Muscle layer of duodenum (tissue), 2 donors: ENCODE measurements around the gene TTLL5.

Source experiments
- H3K27ac ChIP-seq: one replicate; pipeline ENCODE4 v1.7.0; 2013; ENCODE audit warnings: mild to moderate bottlenecking, low read length
- H3K27me3 ChIP-seq: one replicate; pipeline ENCODE4 v1.7.0; 2013; ENCODE audit warnings: low read depth, mild to moderate bottlenecking, control low read depth, low read length
- H3K36me3 ChIP-seq, 2 donors: one replicate each; pipeline ENCODE4 v1.7.0; 2013; ENCODE audit warnings: low read length in 2 of 2, control low read depth in 1 of 2, mild to moderate bottlenecking in 1 of 2; ENCODE audit not compliant: insufficient read depth in 2 of 2, control insufficient read depth in 1 of 2
- H3K4me1 ChIP-seq, 2 donors: one replicate each; pipeline ENCODE4 v1.7.0; 2013; ENCODE audit warnings: low read length in 2 of 2, mild to moderate bottlenecking in 2 of 2, control low read depth in 1 of 2, moderate library complexity in 1 of 2; ENCODE audit not compliant: insufficient read depth in 2 of 2, control insufficient read depth in 1 of 2
- H3K4me3 ChIP-seq, 2 donors: one replicate each; pipeline ENCODE4 v1.7.0; 2013; ENCODE audit warnings: low read length in 2 of 2, low read depth in 1 of 2, mild to moderate bottlenecking in 1 of 2
- H3K9me3 ChIP-seq, 2 donors: one replicate each; pipeline ENCODE4 v1.7.0; 2013; ENCODE audit warnings: low read length in 2 of 2, control low read depth in 1 of 2, mild to moderate bottlenecking in 1 of 2; ENCODE audit not compliant: control insufficient read depth in 1 of 2
- donor health status: healthy.

Gene TTLL5

DNA sequence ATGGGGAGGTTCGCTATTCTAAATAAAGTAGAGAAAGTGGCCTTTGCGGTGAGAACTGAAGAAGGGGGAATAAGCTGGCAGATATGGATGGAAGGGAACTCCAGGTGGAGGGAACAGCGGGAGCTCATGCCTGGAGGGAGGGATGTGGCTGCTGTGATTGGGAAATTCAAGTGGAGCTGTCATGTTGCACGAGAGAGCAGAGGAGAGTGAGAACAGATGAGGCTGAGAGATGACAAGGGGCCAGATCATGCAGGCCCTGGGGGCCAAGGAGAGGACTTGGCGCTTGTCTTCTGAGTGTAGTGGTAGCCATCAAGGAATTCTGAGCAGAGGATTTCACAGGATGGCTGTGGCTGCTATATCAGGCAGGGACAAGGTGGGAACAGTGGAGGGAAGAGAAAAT is 285.7 kb downstream of the TTLL5 start:
- no peaks in the 10 kb centered on the region for H3K36me3 ChIP-seq
- no peak overlapping the region for H3K4me3 ChIP-seq
- H3K27ac ChIP-seq: no peak overlapping the region
- no peaks in the 10 kb centered on the region for H3K27me3 ChIP-seq
- H3K4me1 ChIP-seq: no peaks in the 10 kb centered on the region
- no peaks in the 10 kb centered on the region for H3K9me3 ChIP-seq

DNA sequence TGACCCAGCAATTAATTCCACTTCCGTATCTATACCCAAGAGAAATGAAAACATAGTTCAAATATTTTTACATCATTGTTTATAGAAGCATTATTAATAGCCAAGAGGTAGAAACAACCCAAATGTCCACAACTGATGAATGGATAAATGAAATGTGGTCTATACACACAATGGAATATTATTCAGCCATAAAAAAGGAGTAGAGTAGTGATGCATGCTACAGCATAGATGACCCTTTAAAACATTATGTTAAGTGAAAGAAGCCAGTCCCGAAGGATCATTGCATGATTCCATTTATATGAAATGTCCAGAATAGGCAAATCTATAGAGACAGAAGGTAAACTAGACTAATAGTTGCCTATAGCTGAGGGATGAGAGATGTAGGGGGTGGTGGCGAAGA is 291.4 kb downstream of the TTLL5 start:
- no peaks in the 10 kb centered on the region for H3K27me3 ChIP-seq
- no peaks in the 10 kb centered on the region for H3K9me3 ChIP-seq
- H3K4me3 ChIP-seq: no peak overlapping the region
- H3K4me1 ChIP-seq: no peaks in the 10 kb centered on the region
- no peaks in the 10 kb centered on the region for H3K36me3 ChIP-seq
- H3K27ac ChIP-seq: no peak overlapping the region

DNA sequence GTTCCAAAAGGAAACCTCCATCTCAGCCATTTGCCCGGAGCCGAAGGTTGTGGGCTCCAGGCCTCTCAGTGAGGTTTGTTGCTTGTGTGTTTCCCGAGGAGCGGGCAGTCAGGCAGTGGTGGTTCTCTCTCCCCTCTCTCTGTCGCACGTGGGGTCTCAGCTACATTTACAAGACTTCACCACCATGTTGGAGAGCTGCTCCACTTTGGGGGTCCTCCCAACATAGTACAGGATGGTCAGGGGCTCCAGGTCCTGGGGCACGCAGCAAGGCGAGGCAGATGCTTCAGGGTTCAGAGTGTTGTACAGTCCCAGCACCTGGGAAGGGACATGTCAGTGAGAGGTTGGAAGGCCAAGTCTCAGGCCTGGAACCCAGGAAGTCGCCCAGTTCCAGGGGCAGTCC is 298.0 kb downstream of the TTLL5 start:
- Histone ChIP-seq H3K9me3 (no peaks in the 10 kb centered on the region), H3K27me3 (no peaks in the 10 kb centered on the region), H3K36me3 (peaks cover 9 to 41% of the 10 kb centered on the region in 2 donors), H3K27ac (no peak overlapping the region), H3K4me3 (no peak overlapping the region), H3K4me1 (no peaks in the 10 kb centered on the region)

- no peaks in the 10 kb centered on the region for H3K4me1 ChIP-seq
- no peaks in the 10 kb centered on the region for H3K27me3 ChIP-seq
- no peak overlapping the region for H3K4me3 ChIP-seq
- H3K27ac ChIP-seq: no peak overlapping the region
- no peaks in the 10 kb centered on the region for H3K9me3 ChIP-seq
- H3K36me3 ChIP-seq: peaks cover 18 to 53% of the 10 kb centered on the region in 2 donors
These were observed 299.2 kb downstream of the TTLL5 start for GRCh38 chr14:75960231-75960630.

- H3K27me3 ChIP-seq: no peaks in the 10 kb centered on the region
- H3K36me3 ChIP-seq: peaks cover 30 to 67% of the 10 kb centered on the region in 2 donors
- no peak overlapping the region for H3K4me3 ChIP-seq
- no peaks in the 10 kb centered on the region for H3K4me1 ChIP-seq
- no peaks in the 10 kb centered on the region for H3K9me3 ChIP-seq
- no peak overlapping the region for H3K27ac ChIP-seq
These were observed 300.6 kb downstream of the TTLL5 start for GRCh38 chr14:75961662-75962061.

- peaks cover 32 to 46% of the 10 kb centered on the region in 2 donors for H3K36me3 ChIP-seq
- no peaks in the 10 kb centered on the region for H3K27me3 ChIP-seq
These were observed 306.8 kb downstream of the TTLL5 start for GRCh38 chr14:75967866-75968265.

GRCh38 chr14:75968456-75968855 is 307.4 kb downstream of the TTLL5 start:
- Histone ChIP-seq H3K27ac (no peak overlapping the region), H3K4me3 (no peak overlapping the region), H3K36me3 (peaks cover 32 to 40% of the 10 kb centered on the region in 2 donors), H3K9me3 (no peaks in the 10 kb centered on the region), H3K27me3 (no peaks in the 10 kb centered on the region), H3K4me1 (no peaks in the 10 kb centered on the region)

More at GRCh38 chr14:75967866-75968265, 306.8 kb downstream of the TTLL5 start:
- Histone ChIP-seq H3K4me1 (no peaks in the 10 kb centered on the region), H3K27ac (no peak overlapping the region), H3K9me3 (no peaks in the 10 kb centered on the region), H3K4me3 (no peak overlapping the region)

DNA sequence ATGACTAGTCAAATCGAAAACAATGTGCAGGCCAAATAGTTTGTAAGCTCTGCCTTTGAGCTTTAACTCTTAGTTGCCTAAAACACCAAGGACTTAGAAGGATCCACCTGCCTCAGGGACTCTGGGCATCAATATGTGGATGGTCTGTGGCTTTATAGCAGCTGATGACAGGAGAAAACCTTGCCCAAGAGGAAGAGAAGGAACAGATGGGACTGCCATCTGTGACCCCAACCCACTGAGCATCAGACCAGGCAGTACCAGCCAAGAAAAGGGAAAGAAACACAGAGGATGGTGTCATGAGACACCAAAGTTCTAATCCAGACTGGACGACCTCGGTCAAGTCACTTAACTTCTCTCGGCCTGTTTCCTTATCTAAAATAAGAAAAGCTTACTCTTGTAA is 308.1 kb downstream of the TTLL5 start:
- no peaks in the 10 kb centered on the region for H3K4me1 ChIP-seq
- H3K4me3 ChIP-seq: no peak overlapping the region
- no peaks in the 10 kb centered on the region for H3K9me3 ChIP-seq
- H3K36me3 ChIP-seq: peaks cover 32 to 38% of the 10 kb centered on the region in 2 donors
- H3K27me3 ChIP-seq: no peaks in the 10 kb centered on the region
- H3K27ac ChIP-seq: no peak overlapping the region

DNA sequence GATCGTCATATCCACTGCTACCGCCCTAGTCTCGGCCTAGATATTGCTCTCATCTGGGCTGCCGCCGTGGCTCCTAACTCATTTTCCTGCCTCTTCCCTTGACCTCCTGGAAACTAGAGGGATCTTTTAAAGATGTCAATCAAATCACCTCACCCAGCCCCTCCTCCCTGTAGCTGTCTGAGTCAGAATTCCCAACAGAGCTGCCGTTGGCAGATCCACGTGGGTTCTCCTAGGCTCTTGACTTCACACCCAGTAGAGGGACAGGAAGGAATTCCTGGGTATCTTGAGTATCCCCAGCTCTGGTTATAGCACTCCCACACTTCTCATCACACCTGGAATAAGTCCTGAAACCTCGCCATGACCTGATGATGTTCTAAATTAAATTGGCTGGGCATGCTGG is 308.8 kb downstream of the TTLL5 start:
- Histone ChIP-seq H3K36me3 (peaks cover 25 to 30% of the 10 kb centered on the region in 2 donors), H3K27me3 (no peaks in the 10 kb centered on the region), H3K27ac (no peak overlapping the region), H3K4me1 (no peaks in the 10 kb centered on the region), H3K4me3 (no peak overlapping the region), H3K9me3 (no peaks in the 10 kb centered on the region)

- Histone ChIP-seq H3K27me3 (no peaks in the 10 kb centered on the region), H3K4me3 (no peak overlapping the region), H3K4me1 (no peaks in the 10 kb centered on the region), H3K36me3 (peaks cover 15 to 19% of the 10 kb centered on the region in 2 donors), H3K27ac (no peak overlapping the region), H3K9me3 (no peaks in the 10 kb centered on the region)
These were observed 309.9 kb downstream of the TTLL5 start for GRCh38 chr14:75970989-75971388.

- Histone ChIP-seq H3K27me3 (no peaks in the 10 kb centered on the region), H3K27ac (no peak overlapping the region), H3K4me1 (no peaks in the 10 kb centered on the region), H3K36me3 (peaks cover 11 to 14% of the 10 kb centered on the region in 2 donors), H3K4me3 (no peak overlapping the region), H3K9me3 (no peaks in the 10 kb centered on the region)
These were observed 310.5 kb downstream of the TTLL5 start for GRCh38 chr14:75971509-75971908.

- no peak overlapping the region for H3K27ac ChIP-seq
- H3K4me3 ChIP-seq: no peak overlapping the region
- H3K27me3 ChIP-seq: no peaks in the 10 kb centered on the region
- H3K4me1 ChIP-seq: no peaks in the 10 kb centered on the region
- H3K36me3 ChIP-seq: peaks cover under 1% of the 10 kb centered on the region in 2 donors
- no peaks in the 10 kb centered on the region for H3K9me3 ChIP-seq
These were observed 311.9 kb downstream of the TTLL5 start for GRCh38 chr14:75972801-75973421.
